AG09309 (cell line): ENCODE measurements around the gene PLA2G4F.
"Not testable (repeated sequence)": the region's sequence is repeated elsewhere in the genome, so short reads cannot be mapped to it uniquely, and the experiment has no call there.

ENCODE experiments used
- DNase-seq: peaks from one replicate; pipeline ENCODE4 v3.0.0-alpha.2; 2010; ENCODE audit warnings: low read depth
- H3K4me3 ChIP-seq: 2 replicates; pipeline ENCODE4 v1.5.1; 2011; ENCODE audit warnings: mild to moderate bottlenecking, low read depth, low read length, moderate library complexity; ENCODE audit not compliant: control insufficient read depth
- CTCF ChIP-seq: IDR thresholded peaks from 2 replicates; pipeline ENCODE4 v1.5.1; 2011; ENCODE audit warnings: mild to moderate bottlenecking, low read depth, low read length, inconsistent platforms; ENCODE audit not compliant: insufficient read depth, control insufficient read depth; ENCODE audit errors: missing control alignments

PLA2G4F gene

DNA sequence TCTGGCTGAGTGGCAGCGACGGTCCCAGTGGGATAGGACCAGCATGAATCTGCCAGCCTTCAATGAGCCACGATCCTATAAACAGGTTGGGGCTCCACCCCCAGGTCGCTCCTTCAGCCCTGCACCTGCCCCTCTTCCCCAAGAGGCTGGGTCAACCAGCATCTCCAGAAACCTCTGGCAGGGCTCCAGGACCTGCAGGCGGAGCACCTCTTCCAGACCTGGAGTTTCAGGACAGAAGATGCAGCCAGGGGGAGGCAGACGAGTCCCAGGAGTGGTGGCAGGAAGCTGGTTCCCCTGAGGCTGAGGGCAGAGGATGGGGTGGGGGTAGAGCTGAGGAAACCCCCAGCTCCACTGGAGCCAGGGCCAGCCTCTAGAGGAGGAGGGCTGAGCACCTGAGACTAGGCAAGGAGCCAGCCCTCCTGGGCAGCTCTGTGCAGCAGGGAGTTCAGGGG, 61.9 kb downstream of the PLA2G4F start, which contains the start of gene PLA2G4D:
PLA2G4D (minus strand) TSS at position 51 of the 452 bp plus-strand sequence. CDS start 103 bp downstream, outside the sequence.
- DNase-seq, result no peak
- no peak for TF ChIP-seq CTCF
- no peak within 1 kb of the TSS for H3K4me3 ChIP-seq

DNA sequence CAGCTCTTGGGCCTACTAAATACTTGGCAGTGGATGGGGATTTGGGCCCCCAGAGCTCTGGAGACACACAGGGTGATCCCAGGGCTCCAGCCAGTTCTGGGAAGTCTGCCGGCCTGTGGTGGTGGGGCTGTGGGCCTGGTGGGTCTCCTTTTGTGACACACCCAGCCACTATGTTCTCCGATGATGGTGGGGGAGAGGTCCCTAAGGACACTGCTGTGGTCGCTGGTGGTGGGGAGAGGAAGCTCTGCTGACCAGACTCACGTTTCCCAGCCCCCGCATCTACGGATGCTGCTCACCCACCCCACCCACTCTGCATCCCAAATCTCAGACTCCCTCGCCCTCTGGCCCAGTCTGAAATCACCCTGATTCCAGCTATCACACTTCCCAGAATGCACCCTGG, 62.5 kb downstream of the PLA2G4F start:
- DNase-seq, result no peak
- no peak overlapping the region for H3K4me3 ChIP-seq
- no peak for TF ChIP-seq CTCF

GRCh38 chr15:42092398-42093318, 63.8 kb downstream of the PLA2G4F start:
- DNase-seq, result no peak
- no peak overlapping the region for H3K4me3 ChIP-seq
- TF ChIP-seq CTCF, result no peak

GRCh38 chr15:42091753-42092397, 64.6 kb downstream of the PLA2G4F start:
- not testable (repeated sequence) for DNase-seq, H3K4me3 ChIP-seq

DNA sequence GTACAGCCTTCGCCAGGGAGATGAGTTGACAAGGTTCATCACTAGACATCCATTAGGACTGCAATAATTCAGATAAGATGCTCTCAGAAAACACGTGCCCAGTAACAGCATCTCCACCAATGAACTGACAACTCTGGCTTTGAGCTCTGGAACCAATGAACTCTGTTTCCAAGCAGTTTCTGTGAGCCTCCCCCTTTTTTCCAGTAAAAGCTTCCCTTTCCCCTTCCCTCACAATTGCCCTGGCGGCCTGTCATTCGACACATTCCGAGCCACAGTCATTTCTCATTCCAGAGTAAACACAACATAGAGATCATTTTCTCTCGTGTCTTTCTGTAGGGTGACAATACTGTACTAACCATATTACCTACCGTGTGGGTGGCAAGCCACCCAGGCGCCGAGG, 65.7 kb downstream of the PLA2G4F start:
- no peak for DNase-seq
- H3K4me3 ChIP-seq, result no peak overlapping the region
- no peak for TF ChIP-seq CTCF

DNA sequence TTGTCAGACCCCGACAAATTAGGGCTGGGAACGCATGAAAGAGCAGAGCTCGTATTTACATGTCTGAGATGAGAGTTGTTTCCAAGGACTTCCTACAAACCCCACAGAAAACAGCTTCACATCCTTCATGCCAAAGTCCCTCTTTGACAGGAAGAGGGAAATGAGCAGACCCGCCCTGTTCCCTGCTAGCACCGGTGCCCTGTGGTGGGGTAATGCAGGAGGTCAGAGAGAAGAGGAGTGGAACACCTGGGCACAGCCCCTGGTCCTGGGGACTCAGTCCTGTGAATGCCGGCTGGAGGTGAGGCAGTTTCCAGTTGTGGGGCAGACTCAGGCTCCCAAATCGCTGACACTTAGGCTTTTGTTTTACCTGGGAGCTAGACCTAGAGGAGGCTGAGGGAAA, 66.1 kb downstream of the PLA2G4F start:
- no peak for TF ChIP-seq CTCF
- DNase-seq, result no peak
- no peak overlapping the region for H3K4me3 ChIP-seq

GRCh38 chr15:42089942-42090341, 66.5 kb downstream of the PLA2G4F start:
- TF ChIP-seq CTCF, result no peak

More at GRCh38 chr15:42089942-42090341, 66.5 kb downstream of the PLA2G4F start:
- H3K4me3 ChIP-seq, result no peak overlapping the region
- no peak for DNase-seq
